IMR-90 (cell line): ENCODE measurements around the gene ALOX15B. TPM values are rescaled to one million over a fixed set of nuclear protein-coding genes. Genes with fewer than 3 reads are reported as not detected.

Experiments used
- ATAC-seq: fragments of 200-7000 bp; cut with Tn5 transposase; 2 replicates; pipeline ENCODE4 v1.9.1; 2020; ENCODE audit warnings: low read depth, mild to moderate bottlenecking, moderate library complexity
- BruUV-seq: library from RNA; stranded (reverse); fragments of 400-500 nt; replicated peaks from 2 replicates; lab custom pipeline; 2021; lab: Mats Ljungman, UMichigan
- CTCF ChIA-PET: fragments of 300-600 bp; formaldehyde crosslinking; extraction: SDS; loops from one replicate; lab custom pipeline; 2021; ENCODE audit warnings: antibody characterized with exemption; lab: Yijun Ruan, JAX
- POLR2A ChIA-PET: fragments of 300-600 bp; sonication (Branson Sonifier 250); formaldehyde crosslinking; loops from one replicate; lab custom pipeline; 2022; ENCODE audit warnings: antibody characterized with exemption; ENCODE audit not compliant: unreplicated experiment; lab: Charles Lee
- DNase-seq: peaks from one replicate; pipeline ENCODE4 v3.0.0; 2013
- H2AFZ ChIP-seq: replicated peaks from 2 replicates; pipeline ENCODE3; 2013; ENCODE audit warnings: low read length, mild to moderate bottlenecking; ENCODE audit not compliant: poor library complexity
- H2AK5ac ChIP-seq: 2 replicates; pipeline ENCODE4 v1.6.1; 2013; ENCODE audit warnings: low read depth, low read length, inconsistent platforms
- H2AK9ac ChIP-seq: replicated peaks from 2 replicates; pipeline ENCODE3; 2013; ENCODE audit warnings: mild to moderate bottlenecking, low read depth, low read length, moderate library complexity; ENCODE audit not compliant: poor library complexity
- H2BK120ac ChIP-seq: 2 replicates; pipeline ENCODE4 v1.6.1; 2013; ENCODE audit warnings: low read depth, low read length, inconsistent platforms
- H2BK15ac ChIP-seq: 3 replicates; pipeline ENCODE4 v1.6.1; 2013; ENCODE audit warnings: low read depth, low read length, inconsistent platforms
- H2BK20ac ChIP-seq: 2 replicates; pipeline ENCODE4 v1.6.1; 2013; ENCODE audit warnings: low read depth, mild to moderate bottlenecking, inconsistent platforms, low read length, moderate library complexity
- H2BK5ac ChIP-seq: 2 replicates; pipeline ENCODE4 v1.6.1; 2013; ENCODE audit warnings: mild to moderate bottlenecking, low read depth, low read length, inconsistent platforms; ENCODE audit not compliant: poor library complexity, severe bottlenecking
- H3K14ac ChIP-seq: replicated peaks from 2 replicates; pipeline ENCODE4 v1.6.1; 2013; ENCODE audit warnings: low read depth, low read length, inconsistent platforms
- H3K18ac ChIP-seq: 2 replicates; pipeline ENCODE4 v1.6.1; 2013; ENCODE audit warnings: low read depth, low read length, control low read depth
- H3K23ac ChIP-seq: 2 replicates; pipeline ENCODE4 v1.6.1; 2013; ENCODE audit warnings: low read depth, low read length, inconsistent platforms
- H3K27ac ChIP-seq: 2 replicates; pipeline ENCODE4 v1.5.1; 2013; ENCODE audit warnings: mild to moderate bottlenecking, control low read depth, low read length; ENCODE audit not compliant: insufficient read depth
- H3K27me3 ChIP-seq: 2 replicates; pipeline ENCODE4 v1.6.1; 2013; ENCODE audit warnings: low read length; ENCODE audit not compliant: control insufficient read depth, insufficient read depth
- H3K36me3 ChIP-seq: 2 replicates; pipeline ENCODE4 v1.6.1; 2013; ENCODE audit warnings: low read length, mixed read lengths; ENCODE audit not compliant: control insufficient read depth, insufficient read depth
- H3K4ac ChIP-seq: 2 replicates; pipeline ENCODE4 v1.6.1; 2013; ENCODE audit warnings: low read depth, low read length, inconsistent platforms
- H3K4me1 ChIP-seq: 2 replicates; pipeline ENCODE4 v1.6.1; 2013; ENCODE audit warnings: low read length, mixed read lengths; ENCODE audit not compliant: control insufficient read depth, insufficient read depth
- H3K4me2 ChIP-seq: 2 replicates; pipeline ENCODE4 v1.6.1; 2013; ENCODE audit warnings: low read depth, mild to moderate bottlenecking, control low read depth, low read length, moderate library complexity
- H3K4me3 ChIP-seq: 2 replicates; pipeline ENCODE4 v1.5.1; 2013; ENCODE audit warnings: low read depth, mild to moderate bottlenecking, control low read depth, low read length, moderate library complexity; ENCODE audit not compliant: insufficient read depth
- H3K56ac ChIP-seq: 2 replicates; pipeline ENCODE4 v1.6.1; 2013; ENCODE audit warnings: low read length, inconsistent platforms; ENCODE audit not compliant: insufficient read depth; ENCODE audit errors: extremely low read depth
- H3K79me1 ChIP-seq, 2 experiments: 2 replicates each; pipeline ENCODE4 v1.6.1; 2013; ENCODE audit warnings: low read length in 2 of 2, inconsistent platforms in 1 of 2, low read depth in 1 of 2
- H3K9ac ChIP-seq: 2 replicates; pipeline ENCODE4 v1.6.1; 2013; ENCODE audit warnings: low read depth, low read length, control low read depth
- H3K9me1 ChIP-seq: 2 replicates; pipeline ENCODE4 v1.6.1; 2013; ENCODE audit warnings: low read length, inconsistent platforms; ENCODE audit not compliant: insufficient read depth
- H3K9me3 ChIP-seq: 2 replicates; pipeline ENCODE4 v1.6.1; 2013; ENCODE audit warnings: low read length; ENCODE audit not compliant: control insufficient read depth, insufficient read depth
- H4K20me1 ChIP-seq: 2 replicates; pipeline ENCODE4 v1.6.1; 2013; ENCODE audit warnings: low read length, inconsistent platforms; ENCODE audit not compliant: insufficient read depth
- H4K5ac ChIP-seq: 2 replicates; pipeline ENCODE4 v1.6.1; 2013; ENCODE audit warnings: mild to moderate bottlenecking, low read depth, low read length, control low read depth
- H4K8ac ChIP-seq, 2 experiments: 2 replicates each; pipeline ENCODE4 v1.6.1; 2013; ENCODE audit warnings: low read depth in 2 of 2, low read length in 2 of 2, control low read depth in 1 of 2, inconsistent platforms in 1 of 2
- H4K91ac ChIP-seq: 2 replicates; pipeline ENCODE4 v1.6.1; 2013; ENCODE audit warnings: low read depth, low read length, inconsistent platforms; ENCODE audit not compliant: insufficient read depth
- ELK1 ChIP-seq: fragments of 150-350 bp; IDR thresholded peaks from 2 replicates; pipeline ENCODE4 v1.6.1; 2016; ENCODE audit warnings: low read depth, mild to moderate bottlenecking, low read length, moderate library complexity, borderline replicate concordance
- SMC3 ChIP-seq: fragments of 150-350 bp; IDR thresholded peaks from 2 replicates; pipeline ENCODE4 v1.6.1; 2016; ENCODE audit warnings: low read depth, mild to moderate bottlenecking, antibody characterized with exemption, low read length, moderate library complexity
- WGBS, 2 experiments: methylation state at CpG; one replicate each; pipeline versions ENCODE4 v1.1.5 to v1.1.7; 2013; ENCODE audit warnings: missing lambda C conversion rate in 2 of 2; ENCODE audit not compliant: insufficient read length in 1 of 2; ENCODE audit errors: extremely low coverage in 2 of 2; 5-methylcytosine and 5-hydroxymethylcytosine counted together
- dilution Hi-C: fragments of 300-500 bp; cut with HindIII; formaldehyde crosslinking; loops from one replicate; pipeline ENCODE4 v1.14.3; 2018; ENCODE audit warnings: low sequenced_read_pairs; ENCODE audit not compliant: unreplicated experiment
- in situ Hi-C: fragments of 300-500 bp; cut with MboI; formaldehyde crosslinking; loops from 3 replicates; pipeline ENCODE4 v1.14.3; 2019; ENCODE audit warnings: low sequenced_read_pairs, inconsistent platforms, mixed read lengths
- intact Hi-C: fragments of 100-400 bp; cut with micrococcal nuclease; formaldehyde crosslinking; loops from 2 replicates; pipeline ENCODE4 v1.10.0; 2022
- polyA plus RNA-seq, 3 experiments: library from polyadenylated mRNA; depleted of rRNA; stranded (reverse); fragments of >200 nt; gene quantifications; 2 replicates each; pipeline ENCODE4 v1.2.3, GENCODE V29; 2012; ENCODE audit warnings: low replicate concordance in 1 of 3
- total RNA-seq: library from RNA; depleted of rRNA; stranded (reverse); fragments of >200 nt; gene quantifications from 2 replicates; pipeline ENCODE4 v1.2.3, GENCODE V29; 2012

ALOX15B gene
- total and polyA plus RNA-seq, 2 of the 4 experiments (the other 2 are of a cell fraction), result not detected

GRCh38 chr17:8031950-8032349 is 6.9 kb upstream of the ALOX15B start:
- WGBS, 2 experiments, result no CpG with 5 or more reads among the region's 1 CpG
- H2AFZ ChIP-seq, result no peak overlapping the region
- peaks cover 2% of the 10 kb centered on the region; the same call in 1 of the 2 replicates for H3K4me1 ChIP-seq
- H3K4me3 ChIP-seq, result no peak overlapping the region
- no peak overlapping the region for H3K14ac ChIP-seq
- no peak for ATAC-seq
- H3K4ac ChIP-seq, result no peak overlapping the region
- no peak overlapping the region for H2AK5ac ChIP-seq
- H2BK5ac ChIP-seq, result no peak overlapping the region
- POLR2A ChIA-PET, result no interaction called here
- H3K36me3 ChIP-seq, result no peaks in the 10 kb centered on the region
- no peak overlapping the region for H3K27ac ChIP-seq
- H3K9ac ChIP-seq, result no peak overlapping the region
- H3K27me3 ChIP-seq, result peaks cover 38% of the 10 kb centered on the region
- H4K20me1 ChIP-seq, result no peaks in the 10 kb centered on the region; the same call in 1 of the 2 replicates
- H4K5ac ChIP-seq, result no peak overlapping the region
- H3K23ac ChIP-seq, result no peak overlapping the region
- CTCF ChIA-PET, result no interaction called here
- H4K8ac ChIP-seq, result no peak overlapping the region
- no peak overlapping the region for H2BK120ac ChIP-seq
- no peak overlapping the region for H3K56ac ChIP-seq
- H2BK15ac ChIP-seq, result no peak overlapping the region
- dilution Hi-C loops, result no loop called here
- no peak overlapping the region for H2AK9ac ChIP-seq
- DNase-seq, result no peak
- in situ Hi-C loops, result no loop called here
- H3K9me1 ChIP-seq, result no peaks in the 10 kb centered on the region
- no TSS peak for BruUV-seq
- no peak for TF ChIP-seq SMC3
- TF ChIP-seq ELK1, result no peak
- intact Hi-C loops, result no loop called here
- H3K18ac ChIP-seq, result no peak overlapping the region
- no peak overlapping the region for H3K4me2 ChIP-seq
- no peaks in the 10 kb centered on the region for H3K79me1 ChIP-seq
- 0 out of 2 replicates have a peak, but pooled peaks cover 5% of the 10 kb centered on the region for H3K9me3 ChIP-seq
- no peak overlapping the region for H2BK20ac ChIP-seq
- no peak overlapping the region for H4K91ac ChIP-seq
